Stimulated activated CD8-positive, alpha-beta memory T cell treated with anti-CD3 and anti-CD28 coated beads, Interleukin-15, amount 100 ng/mL, for 1 hour (primary cell): ENCODE data around the gene RPP14.
"Not testable (repeated sequence)": the region's sequence is repeated elsewhere in the genome, so short reads cannot be mapped to it uniquely, and the experiment has no call there.

ENCODE experiments used
- DNase-seq: peaks from one replicate; pipeline ENCODE4 v3.0.0-alpha.2; 2020; ENCODE audit warnings: low read depth

RPP14 gene

DNA sequence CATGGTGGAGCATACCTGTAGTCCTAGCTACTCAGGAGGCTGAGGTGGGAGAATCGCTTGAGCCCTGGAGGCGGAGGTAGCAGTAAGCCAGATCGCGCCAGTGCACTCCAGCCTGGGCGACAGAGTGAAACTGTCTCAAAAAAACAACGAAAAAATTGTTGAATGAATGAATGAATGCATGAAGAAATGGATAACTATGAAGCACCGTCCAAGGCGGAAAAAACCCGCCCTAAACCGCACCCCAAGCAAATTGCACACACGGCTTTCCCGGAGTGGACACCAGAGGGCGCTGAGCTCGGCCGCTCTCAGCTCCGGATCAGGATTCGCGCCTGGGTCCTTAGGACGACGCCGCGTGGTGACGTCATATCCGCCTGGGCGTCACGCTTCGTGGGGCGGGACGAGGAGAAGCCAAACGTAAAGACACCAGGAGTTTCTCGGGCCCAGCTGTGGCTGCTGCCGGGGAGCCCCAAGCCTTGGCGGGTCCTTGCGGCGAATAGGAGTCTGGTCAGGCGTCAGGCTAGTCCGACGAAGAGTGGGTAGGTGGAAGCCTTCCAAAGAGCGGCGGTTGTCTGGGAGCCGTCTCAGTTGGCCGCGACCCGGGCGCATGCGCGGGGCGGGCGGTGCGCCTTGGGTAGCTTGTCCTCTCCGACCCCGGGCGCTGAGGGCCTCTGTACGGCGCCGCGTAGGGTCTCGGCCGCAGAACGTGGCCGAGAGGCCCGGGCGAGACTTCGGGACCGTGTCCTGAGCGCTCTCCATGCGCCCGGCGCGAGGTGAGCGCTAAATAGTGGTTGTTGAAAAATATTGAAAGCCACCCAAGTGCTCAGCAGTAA, at the start of gene RPP14, which contains the start of gene HTD2:
TSS of gene RPP14 (plus strand) at position 364 of the 830 bp plus-strand sequence. CDS start 4,085 bp downstream, outside the sequence.
TSS of gene HTD2 (plus strand) at position 639 of the 830 bp plus-strand sequence. CDS start 11,094 bp downstream, outside the sequence.
- peak; percentile 98 for DNase-seq

DNA sequence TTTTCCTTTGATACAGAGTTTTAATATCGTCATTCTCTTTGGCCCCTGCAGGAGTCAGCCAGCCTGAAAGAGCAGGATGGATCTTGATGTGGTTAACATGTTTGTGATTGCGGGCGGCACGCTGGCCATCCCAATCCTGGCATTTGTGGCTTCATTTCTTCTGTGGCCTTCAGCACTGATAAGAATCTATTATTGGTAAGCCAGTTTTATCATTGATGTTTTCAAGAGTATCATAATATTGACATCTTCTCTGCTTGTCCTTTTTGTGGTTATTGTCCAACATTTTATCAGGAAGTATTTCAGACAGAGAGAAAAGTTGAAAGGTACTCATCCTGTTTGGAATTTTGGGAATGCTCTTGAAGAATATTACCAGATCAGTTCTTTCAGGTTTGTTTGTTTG, 49.5 kb upstream of the RPP14 start:
- DNase-seq = no peak

DNA sequence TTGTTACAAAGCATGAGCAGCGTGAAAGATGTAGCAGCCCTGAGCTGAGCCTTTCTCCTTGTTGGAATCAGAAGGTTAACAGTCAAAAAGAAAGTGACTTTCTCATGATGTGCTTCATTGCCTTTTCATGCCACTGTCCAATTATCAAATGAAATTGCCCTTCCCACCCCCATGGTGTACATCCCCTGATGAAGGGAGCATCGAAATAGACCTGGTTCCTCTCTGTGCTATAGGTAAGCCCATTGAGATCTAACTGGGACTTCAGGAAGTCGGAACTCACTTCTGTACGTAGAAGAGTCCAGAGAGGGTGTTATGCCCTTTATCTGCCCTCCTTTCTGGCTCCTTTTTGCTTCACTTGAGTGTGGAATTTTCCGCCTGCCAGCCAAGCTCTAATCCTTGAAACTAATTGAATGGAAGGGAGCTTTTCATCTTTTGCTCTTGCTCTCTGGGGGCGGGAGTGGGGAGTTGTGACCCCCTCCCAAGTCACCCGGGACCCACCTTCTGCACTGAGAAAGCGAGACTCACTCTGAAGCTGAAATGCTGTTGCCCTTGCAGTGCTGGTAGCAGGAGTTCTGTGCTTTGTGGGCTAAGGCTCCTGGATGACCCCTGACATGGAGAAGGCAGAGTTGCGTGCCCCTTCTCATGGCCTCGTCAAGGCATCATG, 47.5 kb upstream of the RPP14 start:
- no peak for DNase-seq

DNA sequence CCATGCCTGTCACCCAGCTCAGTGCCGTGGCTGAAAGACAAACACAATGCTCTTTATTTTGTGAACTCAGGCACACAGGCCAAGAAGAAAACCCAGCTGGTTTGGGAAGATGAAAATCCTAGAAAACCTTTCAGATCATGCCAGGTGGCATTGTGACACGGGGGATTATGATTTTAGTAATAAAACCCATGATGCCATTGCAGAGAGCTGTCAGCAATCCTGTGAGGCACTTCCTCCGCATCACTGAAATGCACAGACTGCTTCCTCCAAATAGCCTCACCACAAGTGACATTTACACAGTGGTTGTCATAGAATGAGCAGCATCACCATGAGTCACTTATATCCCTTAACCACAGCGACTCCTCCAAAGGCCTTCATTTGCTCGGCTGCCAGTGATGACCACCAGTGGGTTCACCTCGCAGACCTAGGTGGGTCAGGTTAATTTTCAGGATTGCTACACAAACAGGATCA, 45.7 kb upstream of the RPP14 start:
- no peak for DNase-seq

DNA sequence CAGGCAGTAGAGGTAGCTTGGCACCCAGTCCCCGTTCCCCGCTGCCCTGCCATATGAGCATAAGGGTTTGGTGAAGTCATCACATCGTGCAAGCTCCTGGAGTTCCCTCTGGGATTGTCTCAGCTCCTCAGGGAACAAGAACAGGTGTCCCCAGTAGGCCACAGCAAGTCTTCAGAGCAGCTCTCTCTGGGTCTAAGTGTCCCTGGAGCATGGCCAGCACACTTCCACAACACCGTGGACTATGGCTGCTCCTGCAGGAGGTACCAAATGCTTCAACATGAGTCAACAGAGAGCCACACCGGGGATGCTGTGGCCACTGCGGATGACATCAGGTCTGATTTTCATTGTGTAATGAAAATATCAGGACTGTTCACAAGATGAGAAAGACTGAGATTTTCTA, 45.3 kb upstream of the RPP14 start:
- DNase-seq = no peak

DNA sequence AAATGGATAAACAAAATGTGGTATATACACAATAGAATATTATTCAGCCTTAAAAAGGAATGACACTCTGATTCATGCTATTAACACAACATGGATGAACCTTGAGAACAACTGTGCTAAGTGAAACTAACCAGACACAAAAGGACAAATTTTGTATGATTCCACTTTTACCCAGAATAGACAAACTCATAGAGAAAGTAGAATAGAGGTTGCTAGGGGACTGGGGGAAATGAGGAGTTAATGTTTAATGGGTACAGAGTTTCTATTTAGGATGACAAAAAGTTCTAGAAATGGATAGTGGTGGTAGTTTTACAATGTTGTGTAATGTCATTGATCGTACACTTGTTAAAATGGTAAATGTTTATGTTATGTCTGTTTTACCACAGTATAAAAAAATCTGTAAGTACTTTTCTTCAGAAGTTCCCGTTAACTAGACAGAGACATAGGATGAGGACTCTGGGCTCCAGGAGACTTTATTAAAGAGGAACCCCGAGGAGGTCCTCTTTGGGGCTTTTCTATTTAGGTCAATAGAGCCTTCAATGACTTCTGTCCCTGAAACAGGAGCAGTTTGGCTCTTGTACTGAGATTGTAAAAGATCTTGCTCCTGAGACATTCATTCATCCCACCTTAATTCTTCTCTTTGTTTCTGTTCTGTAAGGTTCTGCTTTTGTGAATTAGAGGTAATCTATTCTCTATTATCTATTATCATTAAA, 43.9 kb upstream of the RPP14 start:
- DNase-seq = no peak

DNA sequence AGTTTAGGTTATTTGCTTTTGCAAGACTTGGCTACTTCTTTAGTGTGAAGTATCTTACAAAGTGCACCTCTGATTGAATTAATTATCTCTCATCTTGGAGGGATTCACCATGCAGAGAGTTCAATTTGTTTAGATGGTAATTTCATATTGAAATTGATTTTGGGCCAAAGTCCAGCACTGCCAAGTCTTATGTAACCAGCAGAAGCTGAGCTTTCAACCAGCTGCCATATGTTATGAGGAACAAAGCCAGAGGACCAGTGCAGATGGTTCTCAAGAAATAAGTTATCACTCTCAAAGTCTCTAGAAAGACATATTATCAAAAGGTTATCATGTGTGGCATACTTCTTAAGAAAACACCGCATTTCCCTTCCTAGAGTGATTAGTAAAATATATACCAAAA, 39.5 kb upstream of the RPP14 start:
- no peak for DNase-seq

DNA sequence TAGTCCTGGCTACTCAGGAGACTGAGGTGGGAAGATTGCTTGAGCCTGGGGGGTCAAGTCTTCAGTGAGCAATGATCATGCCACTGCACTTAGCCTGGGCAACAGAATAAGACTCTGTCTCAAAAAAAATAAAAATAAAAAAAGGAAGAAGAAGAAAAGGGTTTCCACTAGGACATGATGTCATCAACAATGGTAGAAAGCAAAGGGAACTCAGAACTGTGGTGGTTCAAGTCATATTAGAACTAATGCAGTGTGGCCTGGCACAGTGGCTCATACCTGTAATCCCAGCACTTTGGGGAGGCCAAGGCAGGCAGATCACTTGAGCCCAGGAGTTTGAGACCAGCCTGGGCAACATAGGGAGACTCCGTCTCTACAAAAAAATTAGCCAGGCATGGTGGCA, 38.5 kb upstream of the RPP14 start:
- DNase-seq = not testable (repeated sequence)

DNA sequence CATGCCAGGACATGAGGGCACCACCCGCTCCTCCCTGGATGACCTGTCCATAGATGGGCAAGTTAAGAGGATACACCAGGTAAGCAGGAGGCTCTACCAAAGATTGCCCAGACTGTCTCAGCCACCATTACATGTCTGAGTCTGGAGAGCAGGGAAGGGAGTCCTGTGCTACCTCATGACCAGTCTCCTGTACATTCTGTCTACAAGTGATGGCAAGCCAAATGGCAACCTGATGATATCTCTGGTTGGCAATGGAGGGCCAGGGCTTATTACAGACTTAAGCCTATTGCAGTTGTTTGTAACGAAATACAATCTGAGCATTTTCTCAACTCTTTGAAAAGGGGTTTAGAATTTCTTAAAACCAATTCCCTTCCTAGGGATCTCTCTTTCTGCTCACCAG, 36.7 kb upstream of the RPP14 start:
- no peak for DNase-seq

DNA sequence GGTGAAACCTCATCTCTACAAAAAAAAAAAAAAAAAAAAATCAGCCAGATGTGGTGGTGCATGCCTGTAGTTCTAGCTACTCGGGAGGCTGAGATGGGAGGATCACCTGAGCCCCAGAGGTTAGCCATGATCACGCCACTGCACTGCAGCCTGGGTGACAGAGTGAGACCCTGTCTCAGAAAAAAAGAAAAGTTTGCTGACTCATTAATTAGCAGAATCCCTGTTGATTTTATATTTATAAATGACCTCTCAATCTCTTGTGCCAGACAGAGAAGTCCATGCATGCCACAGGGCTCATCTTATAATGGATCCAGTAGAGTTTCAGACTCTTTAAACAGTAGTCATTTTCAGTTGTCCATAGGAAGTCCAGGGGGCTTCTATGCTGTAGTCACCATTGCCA, 35.6 kb upstream of the RPP14 start:
- no peak for DNase-seq

DNA sequence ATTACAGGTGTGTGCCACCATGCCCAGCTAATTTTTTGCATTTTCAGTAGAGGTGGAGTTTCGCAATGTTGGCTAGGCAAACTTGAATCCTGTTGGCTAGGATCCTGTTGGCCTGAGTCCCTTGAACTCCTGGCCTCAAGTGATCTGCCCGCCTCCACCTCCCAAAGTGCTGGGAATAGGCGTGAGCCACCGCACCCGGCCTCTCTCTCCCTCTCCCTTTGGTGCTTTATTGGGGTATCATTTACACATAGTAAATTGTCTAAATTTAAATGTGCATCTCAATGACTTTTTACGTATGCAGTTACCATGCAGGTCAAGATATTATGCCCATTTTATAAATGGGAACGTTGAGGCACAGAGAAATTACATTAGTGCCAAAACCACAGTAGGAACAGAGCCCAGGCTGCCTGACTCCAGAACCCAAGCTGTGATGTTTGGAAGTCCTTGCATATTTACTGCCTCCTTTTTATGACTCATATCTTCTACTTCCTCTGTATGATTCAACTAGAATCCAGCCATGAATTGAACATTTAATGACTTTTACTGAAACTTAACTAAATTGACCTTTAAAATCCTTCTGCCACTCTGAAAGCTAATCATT, 34.0 kb upstream of the RPP14 start:
- DNase-seq = no peak

DNA sequence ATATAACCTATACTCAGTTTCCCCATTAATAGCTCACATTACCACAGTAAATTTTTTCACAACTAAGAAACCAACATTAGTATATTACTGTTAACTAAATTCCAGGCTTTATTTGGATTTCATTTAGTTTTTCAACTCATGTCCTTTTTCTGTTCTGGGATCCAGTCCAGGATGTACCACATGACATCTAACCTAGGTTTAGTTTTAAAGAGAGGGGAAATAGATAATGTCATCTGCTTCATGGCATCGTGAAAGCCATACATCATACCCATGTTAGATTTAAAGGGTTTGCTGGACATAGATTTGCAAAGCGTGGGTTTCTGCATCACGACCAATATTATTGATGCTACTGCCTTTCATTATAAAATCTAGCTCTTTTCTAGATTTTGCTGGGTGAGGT, 33.2 kb upstream of the RPP14 start:
- no peak for DNase-seq

DNA sequence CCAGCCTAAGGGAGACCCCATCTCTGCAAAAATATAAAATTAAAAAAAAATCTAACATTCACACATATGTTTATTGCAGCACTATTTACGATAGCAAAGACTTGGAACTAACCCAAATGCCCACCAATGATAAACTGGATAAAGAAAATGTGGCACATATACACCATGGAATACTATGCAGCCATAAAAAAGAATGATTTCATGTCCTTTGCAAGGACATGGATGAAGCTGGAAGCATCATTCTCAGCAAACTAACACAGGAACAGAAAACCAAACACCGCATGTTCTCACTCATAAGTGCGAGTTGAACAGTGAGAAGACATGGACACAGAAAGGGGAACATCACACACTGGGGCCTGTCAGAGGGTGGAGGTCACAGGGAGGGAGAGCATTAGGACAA, 32.7 kb upstream of the RPP14 start:
- not testable (repeated sequence) for DNase-seq

DNA sequence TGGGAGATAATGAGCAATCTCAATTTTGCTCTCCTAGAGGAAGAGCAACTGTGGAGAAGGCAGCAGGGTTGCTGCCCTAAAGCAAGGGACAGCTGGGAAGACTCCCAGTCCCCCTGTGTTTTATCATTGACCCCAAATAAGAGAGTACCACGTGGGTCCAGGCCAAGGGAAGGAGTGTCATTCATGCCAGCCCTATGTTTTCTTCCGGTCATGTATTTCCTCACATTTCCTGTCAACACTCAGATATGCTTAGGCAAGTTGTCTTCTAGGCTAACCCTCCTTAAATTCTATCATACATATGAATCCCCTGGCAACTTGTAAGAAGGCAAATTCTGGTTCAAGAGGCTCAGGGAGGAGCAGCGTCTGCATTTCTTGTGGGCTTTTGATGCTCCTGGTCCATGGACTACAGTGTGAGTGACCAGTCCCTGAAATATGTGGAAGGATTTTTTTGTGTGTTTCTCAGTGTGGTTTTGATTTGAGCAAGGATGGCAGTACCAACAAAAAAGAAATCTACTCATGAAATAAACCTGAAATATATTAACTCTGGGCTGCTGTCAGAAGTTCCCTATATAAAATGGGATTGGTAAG, 31.9 kb upstream of the RPP14 start:
- DNase-seq = no peak

DNA sequence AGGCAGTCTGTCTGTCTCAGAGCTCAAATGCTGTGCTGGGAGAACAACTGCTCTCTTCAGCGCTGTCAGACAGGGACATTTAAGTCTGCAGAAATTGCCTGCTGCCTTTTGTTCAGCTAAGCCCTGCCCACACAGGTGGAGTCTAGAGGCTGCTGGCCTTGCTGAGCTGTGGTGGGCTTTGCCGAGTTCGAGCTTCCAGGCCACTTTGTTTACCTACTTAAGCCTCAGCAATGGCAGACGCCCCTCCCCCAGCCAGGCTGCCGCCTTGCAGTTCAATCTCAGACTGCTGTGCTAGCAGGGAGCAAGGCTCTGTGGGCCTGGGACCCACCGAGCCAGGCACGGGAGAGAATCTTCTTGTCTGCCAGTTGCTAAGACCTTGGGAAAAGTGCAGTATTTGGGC, 25.0 kb upstream of the RPP14 start:
- no peak for DNase-seq

DNA sequence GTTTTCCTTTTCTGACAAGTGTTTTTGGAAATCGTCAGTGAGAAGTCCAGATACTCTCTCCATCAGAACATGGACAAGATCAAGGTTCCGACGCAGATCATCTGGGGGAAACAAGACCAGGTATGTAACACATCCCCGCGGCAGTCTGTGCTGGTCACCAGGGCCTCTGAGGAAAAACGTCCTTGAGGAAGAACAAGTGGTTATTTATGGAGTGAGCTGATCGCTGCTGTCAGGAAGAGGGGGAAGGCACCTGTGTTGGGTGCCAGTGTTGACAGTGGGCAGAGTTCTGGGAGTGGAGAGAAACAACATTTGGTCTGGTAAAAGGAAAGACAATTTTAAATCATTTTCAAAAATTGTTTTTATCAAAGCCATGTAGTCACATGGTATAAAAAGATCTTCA, 20.7 kb upstream of the RPP14 start:
- DNase-seq = no peak

DNA sequence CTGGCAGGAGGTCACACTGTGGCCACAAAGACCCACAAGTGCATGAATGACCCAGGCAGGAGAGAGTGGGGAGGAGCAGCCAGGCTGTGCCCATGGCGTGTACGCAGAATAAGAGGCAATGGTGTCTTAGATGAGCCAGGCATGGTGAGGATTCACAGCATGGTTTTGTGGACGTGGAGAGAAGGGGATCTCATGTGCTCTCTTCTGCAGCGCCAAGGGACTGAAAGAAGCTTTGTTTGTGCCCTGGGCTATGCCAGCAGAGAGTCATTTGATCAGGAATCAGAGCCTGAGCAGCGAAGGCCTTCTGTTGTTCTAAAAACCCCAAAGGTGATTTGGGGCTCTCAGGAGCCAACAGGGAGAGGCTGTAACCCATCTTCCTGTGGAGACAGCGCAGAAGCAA, 18.7 kb upstream of the RPP14 start:
- DNase-seq = no peak

DNA sequence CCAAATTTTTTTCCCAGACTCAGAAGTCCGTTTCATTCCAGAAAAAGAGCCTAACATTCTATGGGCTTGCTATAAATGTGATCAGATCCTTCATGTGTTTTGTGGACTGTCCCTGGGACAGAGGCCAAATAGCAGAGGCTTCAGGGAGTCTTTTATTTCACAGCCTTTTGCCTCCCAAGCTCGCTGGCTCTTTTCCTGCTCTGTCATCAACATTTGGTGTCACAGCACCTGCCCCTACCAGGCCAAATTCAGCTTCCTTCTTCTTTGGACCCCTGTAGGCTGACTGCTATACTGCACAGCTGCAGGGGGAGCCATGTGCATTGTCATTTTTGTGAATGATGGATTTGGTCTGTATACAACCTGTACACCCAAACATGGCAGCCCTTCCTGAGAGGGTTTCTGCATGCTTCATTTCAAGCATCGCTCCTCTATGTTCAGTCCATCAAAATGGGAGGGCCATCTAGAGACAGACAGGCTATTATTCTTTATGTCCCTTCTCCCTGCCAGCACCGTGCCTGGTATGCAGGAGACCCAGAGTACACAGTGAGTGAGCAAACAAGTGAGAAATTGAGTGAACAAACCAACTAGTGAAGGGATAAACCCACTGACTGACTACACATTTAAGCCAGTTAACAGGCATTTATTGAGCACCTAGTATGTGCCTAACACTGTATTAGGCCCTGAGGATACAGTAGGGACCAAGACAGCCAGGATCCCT, 17.9 kb upstream of the RPP14 start:
- no peak for DNase-seq

DNA sequence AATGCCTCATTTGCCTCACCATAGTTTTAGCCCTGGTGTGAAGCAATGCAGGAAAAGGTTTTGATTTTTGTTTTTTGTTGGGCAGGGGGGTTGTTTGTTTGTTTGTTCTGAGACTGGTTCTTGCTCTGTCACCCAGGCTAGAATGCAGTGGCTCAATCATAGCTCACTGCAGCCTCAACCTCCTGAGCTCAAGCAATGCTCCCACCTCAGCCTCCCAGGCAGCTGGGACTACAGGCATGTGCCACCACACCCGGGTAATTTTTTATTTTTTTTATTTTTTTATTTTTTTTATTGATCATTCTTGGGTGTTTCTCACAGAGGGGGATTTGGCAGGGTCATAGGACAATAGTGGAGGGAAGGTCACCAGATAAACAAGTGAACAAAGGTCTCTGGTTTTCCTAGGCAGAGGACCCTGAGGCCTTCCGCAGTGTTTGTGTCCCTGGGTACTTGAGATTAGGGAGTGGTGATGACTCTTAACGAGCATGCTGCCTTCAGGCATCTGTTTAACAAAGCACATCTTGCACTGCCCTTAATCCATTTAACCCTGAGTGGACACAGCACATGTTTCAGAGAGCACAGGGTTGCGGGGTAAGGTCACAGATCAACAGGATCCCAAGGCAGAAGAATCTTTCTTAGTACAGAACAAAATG, 17.0 kb upstream of the RPP14 start:
- not testable (repeated sequence) for DNase-seq

DNA sequence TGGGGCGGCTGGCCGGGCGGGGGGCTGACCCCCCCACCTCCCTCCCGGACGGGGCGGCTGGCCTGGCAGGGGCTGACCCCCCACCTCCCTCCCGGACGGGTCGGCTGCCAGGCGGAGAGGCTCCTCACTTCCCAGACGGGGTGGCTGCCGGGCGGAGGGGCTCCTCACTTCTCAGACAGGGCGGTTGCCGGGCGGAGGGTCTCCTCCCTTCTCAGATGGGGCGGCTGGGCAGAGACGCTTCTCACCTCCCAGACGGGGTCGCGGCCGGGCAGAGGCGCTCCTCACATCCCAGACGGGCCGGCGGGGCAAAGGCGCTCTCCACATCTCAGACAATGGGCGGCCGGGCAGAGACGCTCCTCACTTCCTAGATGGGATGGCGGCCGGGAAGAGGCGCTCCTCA, 15.6 kb upstream of the RPP14 start:
- DNase-seq = not testable (repeated sequence)
